GM18507 (cell line): ENCODE data around the gene ARL6IP1.
"Not testable (repeated sequence)": the region's sequence is repeated elsewhere in the genome, so short reads cannot be mapped to it uniquely, and the experiment has no call there.

Experiments used
- DNase-seq: peaks from one replicate; pipeline ENCODE4 v3.0.0; 2011; ENCODE audit warnings: low read depth; ENCODE audit not compliant: insufficient read length; ENCODE audit errors: extremely low spot score
- FAIRE-seq: peaks from 2 replicates; lab custom pipeline; 2011; peaks lifted over from hg19 to GRCh38; lab: Jason Lieb, UNC

The ARL6IP1 gene

GRCh38 chr16:18800775-18801144, 589 bp downstream of the ARL6IP1 start:
- FAIRE-seq (no peak), DNase-seq (no peak)

GRCh38 chr16:18800293-18800692, 1.1 kb downstream of the ARL6IP1 start:
- FAIRE-seq (no peak), DNase-seq (no peak)

- no peak for DNase-seq
- FAIRE-seq: no peak
Observed at GRCh38 chr16:18799500-18799899, 1.8 kb downstream of the ARL6IP1 start.

GRCh38 chr16:18797746-18798145, 3.6 kb downstream of the ARL6IP1 start:
- no peak for DNase-seq

GRCh38 chr16:18796377-18796776, 5.0 kb downstream of the ARL6IP1 start:
- FAIRE-seq: no peak
- DNase-seq: no peak

More at GRCh38 chr16:18797746-18798145, 3.6 kb downstream of the ARL6IP1 start:
- FAIRE-seq: no peak

- FAIRE-seq: no peak
- no peak for DNase-seq
Observed at GRCh38 chr16:18792836-18793433, 8.4 kb downstream of the ARL6IP1 start.

- peak; percentile 92 for DNase-seq
- peak; percentile 94 for FAIRE-seq
Observed at GRCh38 chr16:18789850-18790706, 11.3 kb downstream of the ARL6IP1 start, which contains the start of gene RPS15A. TSS of gene RPS15A (minus strand) at chr16:18790334. CDS start at chr16:18789113, 1,221 bp downstream.

GRCh38 chr16:18789515-18789849, 11.9 kb downstream of the ARL6IP1 start:
- FAIRE-seq (no peak), DNase-seq (no peak)

GRCh38 chr16:18788828-18789514, 12.4 kb downstream of the ARL6IP1 start:
- no peak for FAIRE-seq

GRCh38 chr16:18784917-18785623, 16.3 kb downstream of the ARL6IP1 start:
- no peak for DNase-seq
- no peak for FAIRE-seq

More at GRCh38 chr16:18788828-18789514, 12.4 kb downstream of the ARL6IP1 start:
- no peak for DNase-seq

- no peak for DNase-seq
- FAIRE-seq: no peak
Observed at GRCh38 chr16:18783430-18784341, 17.7 kb downstream of the ARL6IP1 start.

GRCh38 chr16:18782697-18783429, 18.5 kb downstream of the ARL6IP1 start:
- DNase-seq: no peak
- FAIRE-seq: no peak

GRCh38 chr16:18781232-18781631, 20.1 kb downstream of the ARL6IP1 start:
- FAIRE-seq, DNase-seq: not testable (repeated sequence)

- DNase-seq, FAIRE-seq: not testable (repeated sequence)
Observed at GRCh38 chr16:18780460-18781026, 20.8 kb downstream of the ARL6IP1 start.

- FAIRE-seq, DNase-seq: not testable (repeated sequence)
Observed at GRCh38 chr16:18777664-18778063, 23.7 kb downstream of the ARL6IP1 start.

GRCh38 chr16:18776334-18776733, 25.0 kb downstream of the ARL6IP1 start:
- DNase-seq, FAIRE-seq: not testable (repeated sequence)

GRCh38 chr16:18774651-18775050, 26.7 kb downstream of the ARL6IP1 start:
- FAIRE-seq, DNase-seq: not testable (repeated sequence)

- not testable (repeated sequence) for FAIRE-seq, DNase-seq
Observed at GRCh38 chr16:18772171-18772570, 29.2 kb downstream of the ARL6IP1 start.
